ENCODE results near the gene CCL20. TPM values are rescaled to one million over a fixed set of nuclear protein-coding genes. Genes with fewer than 3 reads are reported as not detected.

The CCL20 gene
- total RNA-seq, 1 donor from 2014 or later, result not detected

GRCh38 chr2:227861011-227861410, 47.4 kb downstream of the CCL20 start:
- peaks cover 22% of the 10 kb centered on the region for H3K4me1 Mint-ChIP-seq (ENCODE audit: low read depth, unreplicated experiment)
- no peak overlapping the region for H2AFZ ChIP-seq (ENCODE audit: low read depth, low read length)
- TF ChIP-seq EZH2 (IDR thresholded peaks at IDR 0.05; ENCODE audit: insufficient read depth, low read length) (no peak), CTCF (IDR thresholded peaks at IDR 0.05; ENCODE audit: insufficient read depth, low read depth, low read length) (no peak)

GRCh38 chr2:227862227-227862740, 48.6 kb downstream of the CCL20 start:
- Histone ChIP-seq H2AFZ (ENCODE audit: low read depth, low read length) (peak overlapping the region; percentile 42), H3K9ac (ENCODE audit: low read length) (no peak overlapping the region), H3K27ac (ENCODE audit: low read depth, low read length) (peak overlapping the region; percentile 73), H3K4me2 (ENCODE audit: low read length) (peak overlapping the region; percentile 64), H3K9me3 (ENCODE audit: insufficient read depth, low read depth, low read length) (no peaks in the 10 kb centered on the region), H3K36me3 (ENCODE audit: insufficient read depth, low read length) (no peaks in the 10 kb centered on the region), H3K4me3 (ENCODE audit: insufficient read depth, low read depth, low read length) (no peak overlapping the region), H3K4me1 (ENCODE audit: insufficient read depth, low read length) (peaks cover 17% of the 10 kb centered on the region), H4K20me1 (ENCODE audit: insufficient read depth, low read length) (no peaks in the 10 kb centered on the region), H3K27me3 (ENCODE audit: insufficient read depth, low read length) (no peaks in the 10 kb centered on the region), H3K79me2 (ENCODE audit: insufficient read depth, low read length) (no peaks in the 10 kb centered on the region)
- no peak overlapping the region for H3K4me3 Mint-ChIP-seq (ENCODE audit: unreplicated experiment)
- peak overlapping the region; percentile 94 for H3K27ac Mint-ChIP-seq (ENCODE audit: unreplicated experiment)
- H3K27me3 Mint-ChIP-seq (ENCODE audit: low read depth, unreplicated experiment), result no peaks in the 10 kb centered on the region
- no peaks in the 10 kb centered on the region for H3K36me3 Mint-ChIP-seq (ENCODE audit: low read depth, unreplicated experiment)
- H3K4me1 Mint-ChIP-seq (ENCODE audit: low read depth, unreplicated experiment), result peaks cover 22% of the 10 kb centered on the region
- DNase-seq (ENCODE audit: low read depth) (no peak), FAIRE-seq (no peak)
- TF ChIP-seq CTCF (IDR thresholded peaks at IDR 0.05; ENCODE audit: insufficient read depth, low read depth, low read length) (peak; percentile 61), EZH2 (IDR thresholded peaks at IDR 0.05; ENCODE audit: insufficient read depth, low read length) (no peak)
- H3K9me3 Mint-ChIP-seq (ENCODE audit: unreplicated experiment), result no peaks in the 10 kb centered on the region

More at GRCh38 chr2:227861011-227861410, 47.4 kb downstream of the CCL20 start:
- Histone ChIP-seq H3K27me3 (ENCODE audit: insufficient read depth, low read length) (no peaks in the 10 kb centered on the region), H4K20me1 (ENCODE audit: insufficient read depth, low read length) (no peaks in the 10 kb centered on the region), H3K79me2 (ENCODE audit: insufficient read depth, low read length) (no peaks in the 10 kb centered on the region), H3K36me3 (ENCODE audit: insufficient read depth, low read length) (no peaks in the 10 kb centered on the region), H3K27ac (ENCODE audit: low read depth, low read length) (no peak overlapping the region), H3K4me1 (ENCODE audit: insufficient read depth, low read length) (peaks cover 17% of the 10 kb centered on the region), H3K4me2 (ENCODE audit: low read length) (no peak overlapping the region), H3K4me3 (ENCODE audit: insufficient read depth, low read depth, low read length) (no peak overlapping the region), H3K9ac (ENCODE audit: low read length) (no peak overlapping the region), H3K9me3 (ENCODE audit: insufficient read depth, low read depth, low read length) (no peaks in the 10 kb centered on the region)
- Mint-ChIP-seq H3K27ac (ENCODE audit: unreplicated experiment) (no peak overlapping the region), H3K36me3 (ENCODE audit: low read depth, unreplicated experiment) (no peaks in the 10 kb centered on the region), H3K27me3 (ENCODE audit: low read depth, unreplicated experiment) (no peaks in the 10 kb centered on the region), H3K9me3 (ENCODE audit: unreplicated experiment) (no peaks in the 10 kb centered on the region), H3K4me3 (ENCODE audit: unreplicated experiment) (no peak overlapping the region)
- no peak for FAIRE-seq
- DNase-seq (ENCODE audit: low read depth), result no peak

Data from astrocyte (in vitro differentiated cells and primary cell).